Caki2 (cell line): ENCODE results near the gene NRG3. TPM values are rescaled to one million over a fixed set of nuclear protein-coding genes. Genes with fewer than 3 reads are reported as not detected.

ENCODE experiments used
- DNase-seq: peaks from one replicate; pipeline ENCODE4 v3.0.0-alpha.2; 2015; ENCODE audit warnings: low read depth
- in situ Hi-C: cut with HindIII; loops from 2 replicates; pipeline ENCODE4 v1.10.0; 2016; ENCODE audit warnings: low sequenced_read_pairs, low pct_unique_long_range_greater_than_20kb, mixed read lengths
- total RNA-seq: library from RNA; depleted of rRNA; stranded (reverse); fragments of >200 nt; shearing (Covaris generic); gene quantifications from 2 replicates; pipeline ENCODE4 v1.2.3, GENCODE V29; 2014; ENCODE audit warnings: low replicate concordance

The NRG3 gene
- total RNA-seq, 1 experiment from 2014 or later: 0.95 TPM

DNA sequence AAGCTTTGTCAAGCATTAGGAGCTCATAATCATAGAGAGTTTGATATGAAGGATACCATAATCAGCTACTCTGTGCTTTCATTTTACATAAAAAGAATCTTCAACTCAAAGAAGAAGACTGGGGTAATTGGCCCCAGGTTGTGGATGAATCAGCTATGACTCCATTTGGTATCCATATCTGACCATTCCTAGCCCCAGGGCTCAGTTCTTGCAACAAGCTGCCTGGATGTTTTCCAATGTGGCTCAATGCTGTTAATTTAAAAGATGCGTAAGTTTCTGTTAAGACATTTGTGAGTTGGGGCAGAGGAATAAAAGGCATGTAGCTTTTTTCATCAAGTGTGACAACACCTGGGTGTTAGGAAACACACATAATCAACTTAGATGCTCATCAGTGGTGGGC, 951.1 kb downstream of the NRG3 start:
- in situ Hi-C loops: no loop called here
- no peak for DNase-seq

DNA sequence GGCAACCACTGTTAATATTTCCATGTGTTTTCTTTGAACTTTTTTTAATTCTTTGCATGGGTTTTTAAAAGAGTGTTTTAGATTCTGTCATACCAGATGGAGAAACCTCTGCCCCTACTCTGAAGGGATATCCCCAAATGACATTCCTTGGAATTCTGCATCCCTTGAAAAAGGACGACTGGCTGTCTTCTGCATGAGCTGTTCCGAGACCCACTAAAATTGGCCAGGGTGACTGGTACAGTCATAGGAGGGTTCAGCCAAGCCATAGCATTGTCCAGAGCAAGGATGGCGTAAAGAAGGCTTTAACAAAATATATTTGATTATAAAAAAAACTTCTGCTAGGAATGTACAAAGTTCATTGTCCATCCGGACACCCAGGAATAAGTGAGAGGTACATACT, 952.9 kb downstream of the NRG3 start:
- in situ Hi-C loops: no loop called here

DNA sequence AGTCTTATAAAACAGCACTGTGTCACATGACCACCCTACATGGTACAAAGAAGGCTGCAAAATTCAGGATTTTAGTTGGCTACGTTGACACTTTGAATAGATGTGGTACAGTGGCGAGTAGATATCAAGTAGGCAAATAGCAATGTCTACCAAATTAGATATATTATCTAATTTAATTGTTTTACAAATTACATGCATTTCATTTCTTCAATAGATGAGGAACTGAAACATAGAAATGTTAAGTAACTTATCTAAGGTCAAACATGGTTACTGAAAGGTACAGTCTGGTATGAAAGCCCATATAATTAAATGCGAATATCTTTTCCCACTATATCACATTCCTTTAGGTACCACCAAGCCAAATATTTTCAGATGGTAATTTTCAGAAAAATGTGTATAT, 972.2 kb downstream of the NRG3 start:
- in situ Hi-C loops: no loop called here
- DNase-seq: no peak

More for the DNA sequence above, 952.9 kb downstream of the NRG3 start:
- DNase-seq: no peak

DNA sequence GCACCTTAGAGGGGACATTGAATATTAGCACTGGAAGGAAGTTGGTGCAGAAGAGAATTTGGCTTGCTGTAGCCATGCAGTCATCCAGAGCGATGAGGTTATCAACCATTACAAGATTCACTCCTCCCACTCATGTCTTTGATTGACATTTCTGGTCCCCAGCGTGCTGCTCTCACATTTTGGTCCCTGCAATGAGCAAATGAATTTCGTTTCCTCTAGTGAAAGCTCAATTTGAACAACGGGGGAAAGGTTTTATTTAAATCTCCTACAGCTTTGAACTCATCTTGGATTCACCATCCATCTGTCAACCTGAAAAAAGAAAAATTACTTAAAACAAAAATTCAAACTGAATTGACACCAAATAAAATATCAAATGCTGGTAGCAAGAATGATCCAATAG, 975.2 kb downstream of the NRG3 start:
- DNase-seq: no peak
- in situ Hi-C loops: no loop called here

DNA sequence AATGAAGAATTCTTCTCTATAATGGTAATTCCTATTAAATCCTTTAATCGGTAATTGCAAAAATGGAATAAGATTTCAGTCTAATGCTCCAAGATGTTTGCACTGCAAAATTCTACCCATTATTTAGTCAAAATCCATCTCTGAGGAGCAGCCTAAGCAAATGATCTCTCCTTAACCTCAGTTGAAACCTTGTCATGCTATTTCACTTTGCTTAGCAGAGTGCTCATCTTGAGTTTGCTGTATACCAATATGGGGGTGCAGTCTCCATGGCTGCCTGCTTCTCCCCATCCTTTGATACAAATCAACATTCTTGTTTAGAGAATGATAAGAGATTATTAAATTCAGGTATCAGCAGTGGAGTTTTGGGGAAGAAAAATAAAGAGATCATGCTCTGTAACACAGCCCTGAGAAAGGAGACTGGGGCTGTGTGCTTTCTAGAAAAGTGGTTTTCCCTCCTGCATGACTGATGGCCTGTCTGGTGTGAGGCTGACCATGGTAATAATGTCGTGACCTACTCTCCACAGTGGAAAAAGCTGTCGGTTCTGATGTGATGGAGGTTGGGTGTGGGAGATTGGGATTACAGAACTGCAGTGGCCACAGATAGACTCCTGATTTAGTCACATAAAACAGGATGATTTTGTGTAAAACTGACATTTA, 982.1 kb downstream of the NRG3 start:
- in situ Hi-C loops: no loop called here
- no peak for DNase-seq

DNA sequence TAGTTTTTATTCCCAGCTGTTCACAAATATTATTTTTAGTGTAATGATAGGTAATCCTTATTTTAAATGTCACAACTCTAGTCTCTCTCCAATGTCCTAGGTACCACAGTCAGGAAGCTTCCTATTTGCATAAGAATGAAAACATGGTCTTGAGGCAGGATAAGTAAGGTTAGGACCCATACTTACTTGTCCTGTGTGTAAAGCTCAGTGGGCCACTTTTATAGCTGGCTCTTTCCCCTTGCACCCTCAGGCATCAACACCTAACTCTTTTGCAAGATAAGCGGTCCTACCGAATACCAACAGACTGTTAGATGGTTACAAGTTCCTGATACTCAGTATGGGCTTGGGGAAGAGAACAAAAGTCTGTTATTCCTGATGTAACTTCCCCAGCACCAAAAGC, 986.9 kb downstream of the NRG3 start:
- in situ Hi-C loops: no loop called here
- no peak for DNase-seq

DNA sequence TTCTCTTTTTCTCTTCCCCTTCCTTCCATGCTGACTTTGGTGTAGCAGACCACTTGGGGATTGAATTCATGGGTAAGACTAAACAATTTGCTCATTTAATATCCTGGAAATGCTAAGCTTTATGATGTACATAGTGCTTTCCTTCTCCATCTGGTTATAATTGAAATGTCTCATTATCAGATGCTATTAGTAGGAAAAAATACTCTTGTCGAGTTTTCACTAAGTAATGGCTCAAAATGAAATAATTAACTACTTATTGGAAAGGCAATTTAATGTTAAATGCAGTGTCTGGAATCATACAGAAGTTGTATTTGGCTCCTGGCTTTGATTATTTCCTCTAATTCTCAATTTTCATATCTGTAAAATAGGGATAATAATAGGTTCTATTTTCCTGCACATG, 990.4 kb downstream of the NRG3 start:
- in situ Hi-C loops: no loop called here
- no peak for DNase-seq

DNA sequence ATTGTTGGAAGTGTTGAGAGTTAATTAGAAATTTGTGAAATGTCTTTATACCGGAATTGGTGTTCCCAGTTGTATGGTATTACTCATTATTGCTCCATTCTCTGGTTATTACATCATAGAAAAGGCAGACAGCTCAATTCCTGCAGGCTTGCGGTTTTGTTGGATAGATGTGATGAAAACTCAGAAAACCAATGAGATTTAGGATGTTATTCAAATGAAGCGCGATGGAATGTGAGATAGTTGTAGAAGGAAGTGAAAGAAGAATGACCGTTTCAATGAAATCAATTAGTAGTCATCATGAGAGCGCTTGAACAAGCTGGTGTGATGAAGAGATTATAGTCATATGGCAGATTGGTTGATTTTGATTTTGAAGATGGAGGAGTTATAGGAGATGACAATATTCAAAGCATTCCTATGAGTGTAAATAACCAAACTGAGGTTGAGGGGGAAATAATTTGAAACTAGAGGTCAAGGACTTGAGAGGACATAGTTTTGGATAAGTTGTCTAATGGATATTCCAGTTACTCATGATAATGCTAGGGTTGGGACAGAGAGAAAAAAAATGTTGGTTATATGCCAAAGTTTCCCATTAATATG, 991.5 kb downstream of the NRG3 start:
- in situ Hi-C loops: no loop called here
- DNase-seq: no peak

DNA sequence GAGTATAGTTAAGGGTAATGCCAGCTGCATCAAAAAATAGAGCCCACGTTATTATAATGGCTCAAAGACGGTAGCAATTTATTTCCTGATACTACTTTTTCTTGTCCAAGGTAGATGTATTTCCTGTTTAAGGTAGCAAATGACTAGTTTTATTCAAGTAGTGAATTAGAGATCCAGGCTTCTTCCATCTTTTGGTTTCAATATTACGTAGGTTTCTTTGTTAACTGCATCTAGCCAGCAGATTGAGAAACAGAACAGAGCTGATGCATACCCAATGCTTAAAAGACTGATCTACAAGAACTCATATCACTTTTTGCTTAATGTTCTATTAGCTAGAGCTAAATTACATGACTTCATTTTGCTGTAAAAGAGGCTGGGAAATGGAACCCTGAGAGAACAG, 992.1 kb downstream of the NRG3 start:
- no peak for DNase-seq
- in situ Hi-C loops: no loop called here

DNA sequence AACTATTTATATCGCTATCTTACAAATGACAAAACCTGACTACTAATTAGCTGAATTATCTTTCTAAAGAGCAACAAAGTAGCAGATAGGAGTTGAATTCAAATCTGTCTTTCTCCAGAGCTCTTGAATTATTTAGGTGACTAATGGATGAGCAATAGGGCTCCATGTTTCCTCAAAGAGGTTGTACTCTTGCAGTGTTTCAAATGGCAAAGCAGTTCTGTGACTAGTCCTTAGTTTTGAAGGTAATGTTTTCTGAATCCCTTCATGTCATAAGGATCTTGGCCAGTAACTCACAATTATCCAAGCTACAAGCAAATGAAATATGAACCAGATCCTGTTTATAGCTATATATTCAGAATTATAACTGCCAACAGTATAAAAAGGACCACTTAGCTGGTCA, 999.7 kb downstream of the NRG3 start:
- in situ Hi-C loops: no loop called here
- DNase-seq: no peak

DNA sequence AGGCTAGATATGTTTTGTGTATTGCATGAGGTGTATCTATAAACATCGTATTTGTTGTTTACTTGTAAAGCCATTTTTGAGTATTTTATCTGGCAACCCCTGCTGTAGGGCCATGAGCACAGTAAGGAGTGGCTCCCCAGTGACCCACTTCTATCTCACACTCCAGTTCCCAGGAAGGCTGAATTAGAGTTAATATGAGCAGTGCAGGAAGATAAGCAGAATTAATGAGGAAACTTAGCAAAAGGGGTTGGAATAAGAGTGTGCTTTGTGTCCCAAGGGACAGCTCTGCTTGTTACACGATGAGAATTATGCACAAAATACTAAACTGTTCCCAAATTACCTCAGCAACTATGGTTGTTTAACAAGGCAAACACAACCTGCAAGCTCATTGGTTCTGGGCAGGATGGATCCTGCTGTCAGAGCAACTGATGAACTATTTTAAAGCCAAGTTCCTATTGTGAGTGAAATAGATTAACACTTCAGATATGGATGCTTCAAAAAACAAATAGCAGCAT, 1005.8 kb downstream of the NRG3 start:
- in situ Hi-C loops: no loop called here

DNA sequence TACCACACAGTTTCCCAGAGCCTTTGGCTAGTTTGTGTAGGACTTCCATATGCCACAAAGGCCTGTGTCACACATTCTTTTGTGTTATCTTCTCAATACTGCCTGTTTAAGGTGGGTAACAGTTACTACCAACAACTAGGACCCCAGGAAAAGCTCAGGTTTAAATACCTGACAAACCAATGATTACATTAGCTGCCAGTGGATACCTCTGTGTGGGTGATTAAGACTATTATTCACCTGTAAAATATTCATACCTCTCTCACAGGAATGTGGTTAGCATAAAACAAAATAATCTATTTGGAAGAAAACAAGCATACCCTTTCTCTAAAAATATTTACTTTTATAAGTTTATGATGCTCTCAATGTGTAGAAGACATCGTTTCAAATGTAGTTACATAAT, 1007.7 kb downstream of the NRG3 start:
- in situ Hi-C loops: no loop called here
- no peak for DNase-seq

More for the DNA sequence above, 1005.8 kb downstream of the NRG3 start:
- DNase-seq: no peak

DNA sequence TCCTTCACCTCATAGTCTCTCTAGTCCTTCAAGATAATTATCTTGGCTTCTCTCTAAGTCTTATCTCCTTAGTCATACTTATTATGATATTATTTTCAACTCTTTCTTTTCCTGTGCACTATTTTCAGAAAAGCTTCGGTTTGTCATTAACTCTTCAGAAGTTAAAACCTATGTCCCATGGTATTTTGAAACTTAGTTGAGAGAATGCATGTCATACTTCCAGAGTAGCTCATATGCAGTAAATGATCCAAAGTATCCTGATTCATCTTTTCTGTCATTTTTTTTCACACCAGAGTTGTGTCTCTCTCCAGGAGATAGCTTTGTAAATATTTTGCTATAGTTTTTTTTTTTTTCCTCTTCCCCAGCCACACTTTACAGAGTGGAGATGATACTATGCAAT, 1008.6 kb downstream of the NRG3 start:
- in situ Hi-C loops: no loop called here
- DNase-seq: peak; percentile 1

DNA sequence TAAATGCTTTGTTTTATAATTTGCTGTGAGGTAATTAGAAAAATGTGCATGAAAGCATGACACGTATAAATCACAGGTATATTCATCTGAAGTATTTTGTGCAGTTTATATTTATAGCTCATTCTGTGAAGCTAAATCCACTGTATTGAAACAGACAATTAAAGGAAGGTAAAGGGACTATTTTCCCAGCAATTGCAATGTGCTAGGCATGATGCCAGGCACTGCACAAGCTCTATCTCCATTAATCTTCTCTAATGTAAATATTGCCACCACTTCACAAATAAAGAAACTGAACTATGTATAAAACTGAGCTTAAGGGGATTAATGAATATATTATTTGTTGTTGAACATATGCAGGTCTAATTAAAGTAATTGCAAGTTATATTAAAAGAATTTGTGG, 1012.5 kb downstream of the NRG3 start:
- in situ Hi-C loops: no loop called here
- no peak for DNase-seq

DNA sequence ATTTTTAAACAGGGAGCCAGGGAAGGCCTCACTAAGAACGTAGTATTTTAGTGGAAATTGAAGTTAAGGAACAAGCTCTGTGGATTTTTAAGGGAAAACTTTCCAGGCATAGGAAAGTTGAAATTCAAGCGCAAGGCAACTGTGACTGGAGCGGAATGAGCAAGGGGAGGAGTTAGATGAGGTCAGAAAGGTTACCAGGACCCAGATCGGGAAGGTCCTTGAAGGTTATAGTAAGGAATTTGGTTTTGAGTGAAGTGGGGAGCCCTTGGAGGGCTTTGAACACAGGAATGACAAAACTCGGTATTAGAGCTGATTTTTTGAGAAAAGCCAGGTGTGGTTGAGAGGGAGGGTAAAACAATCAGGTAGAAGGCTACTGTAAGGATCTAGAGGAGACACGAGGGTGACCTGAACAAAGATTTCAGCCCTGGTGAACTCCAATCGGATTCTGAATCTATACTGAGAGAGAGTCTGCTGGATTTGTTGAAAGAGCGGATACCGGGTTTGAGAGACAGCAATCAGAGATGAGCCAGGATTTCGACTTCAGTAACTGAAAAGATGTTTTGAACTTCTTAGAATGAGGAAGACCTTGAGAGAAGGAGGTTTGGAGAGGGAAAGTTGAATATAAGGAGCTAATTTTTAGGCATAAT, 1013.9 kb downstream of the NRG3 start:
- in situ Hi-C loops: no loop called here
- DNase-seq: no peak

DNA sequence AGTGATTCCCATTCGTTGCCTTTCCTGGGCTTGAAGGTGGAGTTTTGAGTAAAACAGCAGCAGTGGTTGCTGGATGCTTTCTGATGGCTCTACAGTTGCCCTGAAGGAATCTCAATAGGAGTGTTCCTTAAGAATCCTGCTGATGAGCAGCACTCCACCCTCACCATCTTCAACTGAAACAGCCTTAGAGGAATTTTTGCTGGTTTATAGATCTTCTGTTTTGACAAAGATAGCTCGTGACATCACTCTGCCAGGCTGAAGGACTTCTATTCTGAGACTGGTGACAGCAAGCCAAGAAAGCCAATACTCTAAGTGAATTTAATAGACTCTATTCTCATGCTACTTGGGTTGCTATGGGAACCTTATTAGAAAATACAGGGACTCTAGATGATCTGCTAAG, 1014.7 kb downstream of the NRG3 start:
- DNase-seq: no peak
- in situ Hi-C loops: no loop called here

DNA sequence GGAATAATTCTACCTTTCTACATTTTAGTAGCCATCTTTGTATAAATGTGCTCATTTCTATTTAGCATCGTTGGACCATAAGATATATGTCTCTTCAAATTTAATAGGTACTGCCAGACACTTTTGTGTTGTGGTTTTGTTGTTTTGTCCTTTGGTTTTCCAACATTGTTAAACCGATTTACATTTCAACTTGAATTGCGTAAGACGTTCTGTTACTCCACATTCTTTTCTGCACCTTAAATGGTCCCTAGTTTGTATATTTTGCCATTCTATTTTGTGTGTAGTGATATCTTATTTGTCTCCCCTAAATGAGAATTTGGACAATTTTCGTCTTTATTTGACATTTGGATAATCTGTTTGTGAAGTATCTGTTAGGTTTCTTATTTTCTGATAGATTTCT, 1015.6 kb downstream of the NRG3 start:
- no peak for DNase-seq
- in situ Hi-C loops: no loop called here

DNA sequence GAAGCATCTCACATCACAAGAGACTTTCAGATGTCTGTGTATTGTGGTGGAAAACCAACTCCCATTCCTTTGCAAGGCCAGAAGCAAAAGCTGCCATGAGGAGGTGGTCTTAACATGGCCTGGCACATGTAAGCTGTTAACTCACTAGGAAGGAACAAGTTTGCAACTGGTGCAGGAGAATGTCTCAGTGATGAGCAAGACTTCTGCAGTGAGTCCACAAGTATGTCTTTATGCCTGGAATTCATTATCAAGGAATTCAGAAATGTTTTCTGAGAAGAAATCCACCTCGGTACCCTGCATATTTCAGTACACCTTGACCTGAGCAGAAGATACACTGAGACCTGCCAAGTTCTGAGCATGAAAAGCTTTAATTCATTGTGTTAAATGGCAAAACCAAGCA, 1033.1 kb downstream of the NRG3 start:
- no peak for DNase-seq
- in situ Hi-C loops: no loop called here

DNA sequence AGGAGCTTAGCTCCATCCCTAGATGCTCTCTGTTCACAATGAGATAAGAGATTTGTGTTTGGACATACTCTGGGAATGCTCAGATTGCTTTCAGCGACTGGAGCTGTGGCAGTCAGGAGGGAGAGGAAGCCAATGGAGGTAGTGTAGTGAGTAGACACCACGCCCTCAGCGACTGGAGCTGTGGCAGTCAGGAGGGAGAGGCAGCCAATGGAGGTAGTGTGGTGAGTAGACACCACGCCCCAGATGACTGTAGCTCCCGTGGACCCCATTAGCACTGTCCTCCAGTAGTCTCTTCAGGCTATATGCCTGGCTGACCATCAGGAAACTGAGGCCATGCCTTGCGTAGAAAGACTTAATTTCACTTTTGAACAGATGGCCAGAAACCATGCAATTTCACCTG, 1033.8 kb downstream of the NRG3 start:
- in situ Hi-C loops: no loop called here

DNA sequence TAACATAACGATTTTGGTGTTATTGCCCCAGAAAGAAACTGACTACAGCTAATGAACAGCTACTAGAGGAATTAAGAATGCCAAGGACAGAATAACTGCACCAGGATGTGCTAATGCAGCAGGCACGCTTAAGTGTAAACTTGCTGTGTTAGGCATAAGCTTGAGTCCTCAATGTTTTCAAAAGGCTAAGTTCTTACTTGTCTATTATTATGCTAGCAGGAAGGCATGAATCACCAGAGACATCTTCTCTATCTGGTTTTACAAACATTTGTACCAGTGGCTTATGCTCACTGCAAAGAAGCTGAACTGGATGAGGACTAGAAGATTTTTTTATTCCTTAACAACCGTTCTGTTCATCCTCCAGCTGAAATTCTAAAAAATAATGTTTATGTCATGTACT, 1035.3 kb downstream of the NRG3 start:
- in situ Hi-C loops: no loop called here
- DNase-seq: no peak

More for the DNA sequence above, 1033.8 kb downstream of the NRG3 start:
- no peak for DNase-seq
